Stimulated activated naive B cell treated with anti-CD40 and anti-IgM and Interleukin-4, amounts not matched to agents 10 μg/mL and 1 μg/mL and 100 μg/mL, for 72 hours (primary cell): ENCODE data around the gene TRPC5OS.

Experiments used
- ATAC-seq, 2 donors: fragments of 150-1000 bp; cut with Tn5 transposase; replicated peaks; 2 replicates each; pipeline ENCODE4 v1.10.0; 2021; ENCODE audit warnings: moderate library complexity in 1 of 2
- DNase-seq: peaks from one replicate; pipeline ENCODE4 v3.0.0; 2021
- H3K27ac Mint-ChIP-seq: one replicate; pipeline ENCODE4 v1.8.0; 2022; ENCODE audit warnings: mild to moderate bottlenecking, mixed read lengths
- H3K27me3 Mint-ChIP-seq, 2 donors: one replicate each; pipeline ENCODE4 v1.8.0; 2022; ENCODE audit warnings: mixed read lengths in 2 of 2
- H3K36me3 Mint-ChIP-seq, 2 donors: one replicate each; pipeline ENCODE4 v1.8.0; 2022; ENCODE audit warnings: mixed read lengths in 2 of 2, mild to moderate bottlenecking in 1 of 2
- H3K4me1 Mint-ChIP-seq, 2 donors: one replicate each; pipeline ENCODE4 v1.8.0; 2022; ENCODE audit warnings: mixed read lengths in 2 of 2, mild to moderate bottlenecking in 1 of 2
- H3K4me3 Mint-ChIP-seq, 2 donors: one replicate each; pipeline ENCODE4 v1.8.0; 2022; ENCODE audit warnings: mild to moderate bottlenecking in 2 of 2, mixed read lengths in 2 of 2, moderate library complexity in 1 of 2
- H3K9me3 Mint-ChIP-seq, 2 donors: one replicate each; pipeline ENCODE4 v1.8.0; 2022; ENCODE audit warnings: mixed read lengths in 2 of 2, mild to moderate bottlenecking in 1 of 2

TRPC5OS gene

GRCh38 chrX:111874241-111874640 lies 1.7 kb upstream of the TRPC5OS start:
- ATAC-seq, result no peak

GRCh38 chrX:111876646-111877045 lies 665 bp downstream of the TRPC5OS start:
- DNase-seq, result no peak
- no peaks in the 10 kb centered on the region for H3K9me3 Mint-ChIP-seq
- no peak overlapping the region for H3K4me3 Mint-ChIP-seq
- no peak overlapping the region for H3K27ac Mint-ChIP-seq
- H3K4me1 Mint-ChIP-seq, result no peaks in the 10 kb centered on the region
- H3K36me3 Mint-ChIP-seq, result no peaks in the 10 kb centered on the region
- ATAC-seq, result no peak
- peaks cover 0 to 11% of the 10 kb centered on the region in 2 donors for H3K27me3 Mint-ChIP-seq

More at GRCh38 chrX:111874241-111874640, 1.7 kb upstream of the TRPC5OS start:
- H3K9me3 Mint-ChIP-seq, result no peaks in the 10 kb centered on the region
- no peaks in the 10 kb centered on the region for H3K36me3 Mint-ChIP-seq
- peaks cover 5 to 11% of the 10 kb centered on the region in 2 donors for H3K27me3 Mint-ChIP-seq
- no peak for DNase-seq
- no peak overlapping the region for H3K27ac Mint-ChIP-seq
- no peak overlapping the region for H3K4me3 Mint-ChIP-seq
- peaks cover 3 to 6% of the 10 kb centered on the region in 2 donors for H3K4me1 Mint-ChIP-seq

GRCh38 chrX:111877681-111878080 lies 1.7 kb downstream of the TRPC5OS start:
- Mint-ChIP-seq H3K4me3 (no peak overlapping the region), H3K27me3 (peaks cover 0 to 11% of the 10 kb centered on the region in 2 donors), H3K9me3 (no peaks in the 10 kb centered on the region), H3K4me1 (no peaks in the 10 kb centered on the region), H3K27ac (no peak overlapping the region), H3K36me3 (no peaks in the 10 kb centered on the region)
- ATAC-seq (no peak), DNase-seq (no peak)

DNA sequence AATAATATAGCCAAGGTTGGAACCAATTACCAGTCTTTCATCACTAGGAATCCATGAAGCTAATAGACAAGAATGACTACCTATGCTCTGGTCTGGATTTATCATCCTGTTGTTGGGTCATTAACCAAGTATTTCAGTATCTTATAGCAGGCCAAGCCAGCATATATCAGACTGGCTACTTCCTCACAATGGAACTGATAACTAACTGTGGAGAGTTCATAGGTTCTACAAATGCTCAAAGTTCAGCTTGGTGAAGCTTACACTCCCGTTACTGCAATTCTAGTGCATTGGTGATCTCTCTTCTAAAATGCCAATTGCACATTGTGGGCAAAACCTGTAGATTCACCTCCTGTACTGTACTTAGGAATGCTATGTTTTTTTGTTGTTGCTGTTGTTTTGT lies 4.8 kb downstream of the TRPC5OS start:
- Mint-ChIP-seq H3K4me1 (no peaks in the 10 kb centered on the region), H3K27me3 (peaks cover 0 to 7% of the 10 kb centered on the region in 2 donors), H3K4me3 (no peak overlapping the region), H3K36me3 (no peaks in the 10 kb centered on the region), H3K27ac (no peak overlapping the region), H3K9me3 (no peaks in the 10 kb centered on the region)
- no peak for ATAC-seq
- no peak for DNase-seq

DNA sequence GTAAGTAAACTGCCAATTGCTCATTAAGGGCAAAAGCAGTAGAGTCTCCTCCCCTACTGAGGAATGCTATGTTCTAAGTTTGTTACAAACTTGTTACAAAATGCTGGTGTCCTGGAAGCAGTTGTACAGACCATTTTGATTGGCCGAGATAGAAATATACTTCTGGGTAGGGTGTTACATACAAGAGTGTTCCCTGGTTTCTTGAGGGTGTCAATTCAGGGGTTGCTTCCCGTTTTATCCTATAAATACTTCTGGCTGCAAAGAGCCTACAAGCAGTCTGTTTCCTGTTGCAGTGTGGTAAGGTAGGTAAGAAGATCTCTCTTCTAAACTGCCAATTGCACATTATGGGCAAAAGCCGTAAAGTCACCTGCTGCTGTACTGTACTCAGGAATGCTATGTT lies 5.7 kb downstream of the TRPC5OS start:
- DNase-seq (no peak), ATAC-seq (no peak)
- Mint-ChIP-seq H3K4me3 (no peak overlapping the region), H3K9me3 (no peaks in the 10 kb centered on the region), H3K27me3 (peaks cover 0 to 5% of the 10 kb centered on the region in 2 donors), H3K4me1 (no peaks in the 10 kb centered on the region), H3K27ac (no peak overlapping the region), H3K36me3 (no peaks in the 10 kb centered on the region)

- Mint-ChIP-seq H3K27me3 (no peaks in the 10 kb centered on the region), H3K36me3 (no peaks in the 10 kb centered on the region), H3K4me3 (no peak overlapping the region), H3K27ac (no peak overlapping the region), H3K4me1 (no peaks in the 10 kb centered on the region), H3K9me3 (peaks cover 0 to 5% of the 10 kb centered on the region in 2 donors)
- DNase-seq (no peak), ATAC-seq (no peak)
These were observed 10.7 kb downstream of the TRPC5OS start for GRCh38 chrX:111886678-111887077.

DNA sequence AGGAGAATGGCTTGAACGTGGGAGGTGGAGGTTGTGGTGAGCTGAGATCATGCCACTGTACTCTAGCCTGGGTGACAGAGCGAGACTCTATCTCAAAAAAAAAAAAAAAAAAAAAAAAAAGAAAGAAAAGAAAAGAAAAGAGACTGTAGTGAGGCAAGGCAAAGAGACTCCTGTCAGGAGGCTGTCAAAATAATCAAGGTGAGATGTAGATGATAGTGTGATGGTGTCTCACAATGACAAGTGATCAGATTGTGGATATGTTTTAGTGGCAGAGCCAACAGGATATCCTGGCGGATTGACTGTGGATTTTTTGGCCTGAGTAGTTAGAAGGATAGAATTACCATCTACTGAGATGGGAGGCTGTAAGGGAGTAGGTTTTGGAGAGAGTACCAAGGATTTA lies 12.6 kb downstream of the TRPC5OS start:
- Mint-ChIP-seq H3K4me1 (no peaks in the 10 kb centered on the region), H3K27ac (no peak overlapping the region), H3K27me3 (no peaks in the 10 kb centered on the region), H3K4me3 (no peak overlapping the region), H3K9me3 (peaks cover 0 to 5% of the 10 kb centered on the region in 2 donors), H3K36me3 (no peaks in the 10 kb centered on the region)
- no peak for ATAC-seq
- no peak for DNase-seq

DNA sequence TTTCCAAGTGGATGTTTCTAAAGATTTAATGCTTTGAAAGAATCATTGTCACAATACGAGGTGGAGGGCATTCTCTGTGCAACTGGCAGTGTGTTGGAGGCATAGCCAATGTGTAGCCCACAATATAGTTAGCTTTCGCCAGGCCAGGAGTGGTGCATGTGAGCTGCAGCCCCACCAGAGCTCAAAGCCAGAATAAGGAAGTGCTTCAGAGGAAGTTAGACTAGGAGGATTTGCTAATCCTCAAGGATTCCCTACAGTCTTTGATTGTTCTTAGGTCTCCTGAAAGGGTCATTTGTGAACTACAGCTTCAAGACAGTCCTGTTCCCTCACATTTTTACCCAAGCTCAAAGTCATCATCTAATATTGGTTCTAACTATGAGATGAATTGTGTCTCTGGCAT lies 16.4 kb downstream of the TRPC5OS start:
- no peaks in the 10 kb centered on the region for H3K36me3 Mint-ChIP-seq
- no peak overlapping the region for H3K4me3 Mint-ChIP-seq
- H3K27me3 Mint-ChIP-seq, result peaks cover 0 to under 1% of the 10 kb centered on the region in 2 donors
- ATAC-seq, result no peak
- no peaks in the 10 kb centered on the region for H3K4me1 Mint-ChIP-seq
- no peak overlapping the region for H3K27ac Mint-ChIP-seq
- DNase-seq, result no peak
- H3K9me3 Mint-ChIP-seq, result peaks cover 0 to 5% of the 10 kb centered on the region in 2 donors

DNA sequence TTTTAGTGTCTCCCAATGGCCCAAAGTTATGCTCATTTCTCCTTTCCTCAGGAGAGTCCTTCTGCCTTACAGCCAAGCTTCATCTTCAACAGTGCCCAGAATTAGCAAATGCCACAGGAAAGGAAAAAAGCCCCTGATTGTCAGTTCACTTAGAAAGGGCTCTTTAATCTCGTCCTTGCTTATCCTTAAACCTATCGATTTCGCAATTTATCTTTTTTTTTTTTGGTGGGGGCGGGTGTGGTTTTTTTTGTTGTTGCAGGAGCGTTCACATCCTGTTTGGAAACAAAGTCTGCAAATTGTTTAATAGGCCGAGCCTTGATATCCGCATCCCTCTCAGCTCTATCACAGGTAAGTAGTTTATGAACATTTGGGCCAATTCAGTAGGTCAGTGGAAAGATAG lies 20.2 kb downstream of the TRPC5OS start:
- no peaks in the 10 kb centered on the region for H3K36me3 Mint-ChIP-seq
- H3K4me1 Mint-ChIP-seq, result no peaks in the 10 kb centered on the region
- peaks cover 0 to 17% of the 10 kb centered on the region in 2 donors for H3K27me3 Mint-ChIP-seq
- DNase-seq, result no peak
- ATAC-seq, result no peak
- H3K27ac Mint-ChIP-seq, result no peak overlapping the region
- no peaks in the 10 kb centered on the region for H3K9me3 Mint-ChIP-seq
- no peak overlapping the region for H3K4me3 Mint-ChIP-seq

GRCh38 chrX:111914398-111915090 lies 38.6 kb downstream of the TRPC5OS start:
- Mint-ChIP-seq H3K27ac (no peak overlapping the region), H3K27me3 (no peaks in the 10 kb centered on the region), H3K36me3 (no peaks in the 10 kb centered on the region), H3K4me1 (no peaks in the 10 kb centered on the region), H3K4me3 (no peak overlapping the region), H3K9me3 (peaks cover 4 to 6% of the 10 kb centered on the region in 2 donors)
- ATAC-seq (no peak), DNase-seq (no peak)

DNA sequence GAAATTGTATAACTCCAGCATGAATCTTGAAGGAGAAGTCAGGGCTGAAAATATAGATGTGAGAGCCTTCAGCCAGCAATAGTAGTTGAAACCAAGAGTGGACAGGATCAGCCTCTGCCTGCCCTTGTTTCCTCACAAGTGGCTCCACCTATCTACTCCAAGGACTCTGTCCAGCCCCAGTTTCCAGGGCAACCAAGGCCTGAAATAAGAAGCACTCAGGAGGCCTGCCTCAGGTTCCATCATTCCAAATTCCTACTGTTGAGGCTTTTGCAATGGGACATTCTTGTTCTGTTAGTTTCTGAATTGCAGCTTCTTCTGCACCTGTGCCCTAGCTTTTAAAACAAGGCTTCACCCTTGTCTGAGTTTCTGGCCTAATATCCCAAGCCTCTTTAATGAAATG lies 41.6 kb downstream of the TRPC5OS start:
- H3K9me3 Mint-ChIP-seq, result peaks cover 4 to 6% of the 10 kb centered on the region in 2 donors
- no peak for ATAC-seq
- H3K27me3 Mint-ChIP-seq, result no peaks in the 10 kb centered on the region
- H3K27ac Mint-ChIP-seq, result no peak overlapping the region
- no peaks in the 10 kb centered on the region for H3K4me1 Mint-ChIP-seq
- H3K36me3 Mint-ChIP-seq, result no peaks in the 10 kb centered on the region
- no peak for DNase-seq
- H3K4me3 Mint-ChIP-seq, result no peak overlapping the region

GRCh38 chrX:111928456-111928855 lies 52.5 kb downstream of the TRPC5OS start:
- no peak overlapping the region for H3K4me3 Mint-ChIP-seq
- no peak overlapping the region for H3K27ac Mint-ChIP-seq
- no peaks in the 10 kb centered on the region for H3K27me3 Mint-ChIP-seq
- H3K36me3 Mint-ChIP-seq, result no peaks in the 10 kb centered on the region
- no peaks in the 10 kb centered on the region for H3K4me1 Mint-ChIP-seq
- no peak for DNase-seq
- H3K9me3 Mint-ChIP-seq, result peaks cover 3 to 5% of the 10 kb centered on the region in 2 donors
- no peak for ATAC-seq
